ENCODE data around the gene PLCL1.
A peak's percentile ranks its signal among the peaks of the same experiment; 100 is the strongest.

PLCL1 gene

DNA sequence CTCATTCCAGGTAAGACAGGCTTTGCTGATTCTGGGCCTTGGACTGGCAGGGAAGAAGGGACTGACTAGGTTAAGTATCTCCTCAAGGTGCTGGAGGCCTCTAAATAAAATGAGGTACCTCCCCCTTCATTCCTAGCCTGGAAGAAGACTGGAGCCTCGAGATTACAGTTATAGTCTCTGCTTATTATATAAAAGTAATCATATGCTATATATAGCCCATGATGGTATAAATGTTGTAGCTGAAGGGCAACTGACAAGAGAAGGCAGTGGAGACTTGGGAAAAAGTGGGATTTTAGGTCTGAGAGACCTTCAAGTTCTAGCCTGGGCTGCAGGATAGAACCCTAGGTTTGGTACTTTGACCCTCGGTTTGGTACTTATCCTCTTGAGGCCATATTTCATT is 248.3 kb downstream of the PLCL1 start (continued):
- TF ChIP-seq, protein P1, sequence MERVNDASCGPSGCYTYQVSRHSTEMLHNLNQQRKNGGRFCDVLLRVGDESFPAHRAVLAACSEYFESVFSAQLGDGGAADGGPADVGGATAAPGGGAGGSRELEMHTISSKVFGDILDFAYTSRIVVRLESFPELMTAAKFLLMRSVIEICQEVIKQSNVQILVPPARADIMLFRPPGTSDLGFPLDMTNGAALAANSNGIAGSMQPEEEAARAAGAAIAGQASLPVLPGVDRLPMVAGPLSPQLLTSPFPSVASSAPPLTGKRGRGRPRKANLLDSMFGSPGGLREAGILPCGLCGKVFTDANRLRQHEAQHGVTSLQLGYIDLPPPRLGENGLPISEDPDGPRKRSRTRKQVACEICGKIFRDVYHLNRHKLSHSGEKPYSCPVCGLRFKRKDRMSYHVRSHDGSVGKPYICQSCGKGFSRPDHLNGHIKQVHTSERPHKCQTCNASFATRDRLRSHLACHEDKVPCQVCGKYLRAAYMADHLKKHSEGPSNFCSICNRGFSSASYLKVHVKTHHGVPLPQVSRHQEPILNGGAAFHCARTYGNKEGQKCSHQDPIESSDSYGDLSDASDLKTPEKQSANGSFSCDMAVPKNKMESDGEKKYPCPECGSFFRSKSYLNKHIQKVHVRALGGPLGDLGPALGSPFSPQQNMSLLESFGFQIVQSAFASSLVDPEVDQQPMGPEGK (CRISPR knock-in tag; IDR thresholded peaks at IDR 0.05; ENCODE audit: borderline replicate concordance), result no peak
- no peak for TF ChIP-seq TOX (CRISPR knock-in tag; IDR thresholded peaks at IDR 0.05; ENCODE audit: borderline replicate concordance)

DNA sequence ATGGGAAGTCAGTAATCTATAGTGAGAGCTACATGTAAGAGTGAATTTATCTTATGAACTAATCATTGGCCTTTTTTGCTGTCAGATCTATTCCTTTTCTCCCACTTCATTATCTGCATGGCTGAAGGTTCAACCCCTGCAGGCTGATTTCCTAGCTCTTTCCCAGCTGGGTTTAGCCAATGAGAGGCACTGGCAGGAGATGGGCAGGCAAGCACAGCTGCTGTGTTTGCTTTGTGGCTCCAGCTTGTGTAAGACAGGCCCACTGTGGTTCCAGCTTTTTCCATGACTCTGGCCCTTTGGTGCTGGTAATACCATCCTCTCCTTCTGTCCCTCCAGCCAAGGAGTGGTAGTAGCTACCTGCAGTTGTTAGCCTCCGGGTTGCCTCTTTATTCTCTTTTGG is 248.8 kb downstream of the PLCL1 start:
- no peak for ATAC-seq
- TF ChIP-seq TCF4 (CRISPR knock-in tag; IDR thresholded peaks at IDR 0.05; ENCODE audit: borderline replicate concordance), result no peak
- no peak for TF ChIP-seq RARB (CRISPR knock-in tag; IDR thresholded peaks at IDR 0.05)
- TF ChIP-seq ARNTL (CRISPR knock-in tag; IDR thresholded peaks at IDR 0.05; ENCODE audit: borderline replicate concordance, low read depth), result no peak
- no peak for TF ChIP-seq ZFP30 (CRISPR knock-in tag; IDR thresholded peaks at IDR 0.05)
- no peak for TF ChIP-seq PPARA (CRISPR knock-in tag; IDR thresholded peaks at IDR 0.05; ENCODE audit: borderline replicate concordance)
- no peak for TF ChIP-seq CSDC2 (CRISPR knock-in tag; IDR thresholded peaks at IDR 0.05)
- no peak for TF ChIP-seq BACH2 (CRISPR knock-in tag; IDR thresholded peaks at IDR 0.05; ENCODE audit: borderline replicate concordance)
- TF ChIP-seq ZNF70 (CRISPR knock-in tag; IDR thresholded peaks at IDR 0.05), result no peak
- no peak for TF ChIP-seq ZNF8 (CRISPR knock-in tag; IDR thresholded peaks at IDR 0.05)
- TF ChIP-seq, protein P2, sequence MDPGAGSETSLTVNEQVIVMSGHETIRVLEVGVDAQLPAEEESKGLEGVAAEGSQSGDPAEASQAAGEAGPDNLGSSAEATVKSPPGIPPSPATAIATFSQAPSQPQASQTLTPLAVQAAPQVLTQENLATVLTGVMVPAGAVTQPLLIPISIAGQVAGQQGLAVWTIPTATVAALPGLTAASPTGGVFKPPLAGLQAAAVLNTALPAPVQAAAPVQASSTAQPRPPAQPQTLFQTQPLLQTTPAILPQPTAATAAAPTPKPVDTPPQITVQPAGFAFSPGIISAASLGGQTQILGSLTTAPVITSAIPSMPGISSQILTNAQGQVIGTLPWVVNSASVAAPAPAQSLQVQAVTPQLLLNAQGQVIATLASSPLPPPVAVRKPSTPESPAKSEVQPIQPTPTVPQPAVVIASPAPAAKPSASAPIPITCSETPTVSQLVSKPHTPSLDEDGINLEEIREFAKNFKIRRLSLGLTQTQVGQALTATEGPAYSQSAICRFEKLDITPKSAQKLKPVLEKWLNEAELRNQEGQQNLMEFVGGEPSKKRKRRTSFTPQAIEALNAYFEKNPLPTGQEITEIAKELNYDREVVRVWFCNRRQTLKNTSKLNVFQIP (CRISPR knock-in tag; IDR thresholded peaks at IDR 0.05; ENCODE audit: borderline replicate concordance, low read depth), result no peak

DNA sequence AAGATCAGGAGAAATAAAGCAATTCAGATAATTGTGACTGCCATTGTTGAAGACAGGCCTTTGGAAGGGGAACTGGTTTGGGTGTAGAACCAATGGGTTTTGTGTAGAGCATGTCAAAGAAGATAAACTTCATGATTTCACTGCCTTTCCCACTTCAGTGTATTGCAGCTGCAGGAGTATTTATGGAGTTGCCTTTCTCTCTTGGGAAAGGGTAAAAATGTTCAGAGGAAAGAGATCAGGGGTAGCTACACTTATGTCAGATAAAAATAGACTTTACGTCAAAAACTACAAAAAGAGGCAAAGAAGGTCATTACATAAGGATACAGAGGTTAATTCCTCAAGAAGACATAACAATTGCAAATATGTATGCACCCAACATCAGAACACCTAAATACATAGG is 249.4 kb downstream of the PLCL1 start:
- TF ChIP-seq, protein P3, sequence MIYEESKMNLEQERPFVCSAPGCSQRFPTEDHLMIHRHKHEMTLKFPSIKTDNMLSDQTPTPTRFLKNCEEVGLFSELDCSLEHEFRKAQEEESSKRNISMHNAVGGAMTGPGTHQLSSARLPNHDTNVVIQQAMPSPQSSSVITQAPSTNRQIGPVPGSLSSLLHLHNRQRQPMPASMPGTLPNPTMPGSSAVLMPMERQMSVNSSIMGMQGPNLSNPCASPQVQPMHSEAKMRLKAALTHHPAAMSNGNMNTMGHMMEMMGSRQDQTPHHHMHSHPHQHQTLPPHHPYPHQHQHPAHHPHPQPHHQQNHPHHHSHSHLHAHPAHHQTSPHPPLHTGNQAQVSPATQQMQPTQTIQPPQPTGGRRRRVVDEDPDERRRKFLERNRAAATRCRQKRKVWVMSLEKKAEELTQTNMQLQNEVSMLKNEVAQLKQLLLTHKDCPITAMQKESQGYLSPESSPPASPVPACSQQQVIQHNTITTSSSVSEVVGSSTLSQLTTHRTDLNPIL (CRISPR knock-in tag; IDR thresholded peaks at IDR 0.05; ENCODE audit: low read depth), result no peak
- TF ChIP-seq OSR1 (CRISPR knock-in tag; IDR thresholded peaks at IDR 0.05), result no peak
- no peak for ATAC-seq

DNA sequence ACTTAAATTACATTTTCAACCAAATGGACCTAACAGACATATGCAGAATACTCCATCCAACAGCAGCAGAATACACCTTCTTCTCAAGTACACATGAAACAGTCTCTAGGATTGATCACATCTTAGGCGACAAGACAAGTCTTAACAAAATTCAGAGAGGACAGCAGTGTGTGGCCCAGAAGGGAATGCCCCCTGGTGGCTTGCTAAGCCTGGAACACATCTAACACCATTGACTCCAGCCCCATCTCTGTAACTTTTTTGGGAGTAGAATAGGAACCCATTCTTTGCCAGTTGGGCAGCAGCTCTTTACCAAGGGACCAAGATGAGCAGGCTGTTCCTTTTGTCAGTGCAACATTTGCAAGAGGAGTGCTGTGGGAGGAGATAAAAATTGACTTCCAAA is 249.9 kb downstream of the PLCL1 start:
- ATAC-seq, result peak; percentile 95
- TF ChIP-seq, protein P4, sequence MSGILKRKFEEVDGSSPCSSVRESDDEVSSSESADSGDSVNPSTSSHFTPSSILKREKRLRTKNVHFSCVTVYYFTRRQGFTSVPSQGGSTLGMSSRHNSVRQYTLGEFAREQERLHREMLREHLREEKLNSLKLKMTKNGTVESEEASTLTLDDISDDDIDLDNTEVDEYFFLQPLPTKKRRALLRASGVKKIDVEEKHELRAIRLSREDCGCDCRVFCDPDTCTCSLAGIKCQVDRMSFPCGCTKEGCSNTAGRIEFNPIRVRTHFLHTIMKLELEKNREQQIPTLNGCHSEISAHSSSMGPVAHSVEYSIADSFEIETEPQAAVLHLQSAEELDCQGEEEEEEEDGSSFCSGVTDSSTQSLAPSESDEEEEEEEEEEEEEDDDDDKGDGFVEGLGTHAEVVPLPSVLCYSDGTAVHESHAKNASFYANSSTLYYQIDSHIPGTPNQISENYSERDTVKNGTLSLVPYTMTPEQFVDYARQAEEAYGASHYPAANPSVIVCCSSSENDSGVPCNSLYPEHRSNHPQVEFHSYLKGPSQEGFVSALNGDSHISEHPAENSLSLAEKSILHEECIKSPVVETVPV (CRISPR knock-in tag; IDR thresholded peaks at IDR 0.05), result no peak
- TF ChIP-seq TCF4 (CRISPR knock-in tag; IDR thresholded peaks at IDR 0.05; ENCODE audit: borderline replicate concordance) (no peak), RARB (CRISPR knock-in tag; IDR thresholded peaks at IDR 0.05) (no peak), ZC3H10 (CRISPR knock-in tag; IDR thresholded peaks at IDR 0.05) (no peak), CSDC2 (CRISPR knock-in tag; IDR thresholded peaks at IDR 0.05) (no peak), TOX (CRISPR knock-in tag; IDR thresholded peaks at IDR 0.05; ENCODE audit: borderline replicate concordance) (no peak), BACH2 (CRISPR knock-in tag; IDR thresholded peaks at IDR 0.05; ENCODE audit: borderline replicate concordance) (no peak), ARNTL (CRISPR knock-in tag; IDR thresholded peaks at IDR 0.05; ENCODE audit: borderline replicate concordance, low read depth) (no peak), SNAI2 (CRISPR knock-in tag; IDR thresholded peaks at IDR 0.05) (no peak), ZNF565 (CRISPR knock-in tag; conservative IDR thresholded peaks at IDR 0.05; ENCODE audit: low read depth) (no peak)
- TF ChIP-seq, protein P3 (CRISPR knock-in tag; IDR thresholded peaks at IDR 0.05; ENCODE audit: low read depth), result no peak
- TF ChIP-seq, protein P5, sequence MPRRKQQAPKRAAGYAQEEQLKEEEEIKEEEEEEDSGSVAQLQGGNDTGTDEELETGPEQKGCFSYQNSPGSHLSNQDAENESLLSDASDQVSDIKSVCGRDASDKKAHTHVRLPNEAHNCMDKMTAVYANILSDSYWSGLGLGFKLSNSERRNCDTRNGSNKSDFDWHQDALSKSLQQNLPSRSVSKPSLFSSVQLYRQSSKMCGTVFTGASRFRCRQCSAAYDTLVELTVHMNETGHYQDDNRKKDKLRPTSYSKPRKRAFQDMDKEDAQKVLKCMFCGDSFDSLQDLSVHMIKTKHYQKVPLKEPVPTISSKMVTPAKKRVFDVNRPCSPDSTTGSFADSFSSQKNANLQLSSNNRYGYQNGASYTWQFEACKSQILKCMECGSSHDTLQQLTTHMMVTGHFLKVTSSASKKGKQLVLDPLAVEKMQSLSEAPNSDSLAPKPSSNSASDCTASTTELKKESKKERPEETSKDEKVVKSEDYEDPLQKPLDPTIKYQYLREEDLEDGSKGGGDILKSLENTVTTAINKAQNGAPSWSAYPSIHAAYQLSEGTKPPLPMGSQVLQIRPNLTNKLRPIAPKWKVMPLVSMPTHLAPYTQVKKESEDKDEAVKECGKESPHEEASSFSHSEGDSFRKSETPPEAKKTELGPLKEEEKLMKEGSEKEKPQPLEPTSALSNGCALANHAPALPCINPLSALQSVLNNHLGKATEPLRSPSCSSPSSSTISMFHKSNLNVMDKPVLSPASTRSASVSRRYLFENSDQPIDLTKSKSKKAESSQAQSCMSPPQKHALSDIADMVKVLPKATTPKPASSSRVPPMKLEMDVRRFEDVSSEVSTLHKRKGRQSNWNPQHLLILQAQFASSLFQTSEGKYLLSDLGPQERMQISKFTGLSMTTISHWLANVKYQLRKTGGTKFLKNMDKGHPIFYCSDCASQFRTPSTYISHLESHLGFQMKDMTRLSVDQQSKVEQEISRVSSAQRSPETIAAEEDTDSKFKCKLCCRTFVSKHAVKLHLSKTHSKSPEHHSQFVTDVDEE (CRISPR knock-in tag; IDR thresholded peaks at IDR 0.05), result no peak
- TF ChIP-seq, protein P2 (CRISPR knock-in tag; IDR thresholded peaks at IDR 0.05; ENCODE audit: borderline replicate concordance, low read depth), result no peak

Measured in SK-N-SH treated with all-trans-retinoic acid at 6 μM for 48 hours (cell line).